Psoas muscle (tissue), 8 donors: ENCODE data around the gene PXT1. TPM values are rescaled to one million over a fixed set of nuclear protein-coding genes. Genes with fewer than 3 reads are reported as not detected.

Experiments used
- ATAC-seq, 4 donors: fragments of 200-7000 bp; cut with Tn5 transposase; one replicate each; pipeline ENCODE4 v1.9.1; 2020; ENCODE audit warnings: moderate library complexity in 3 of 4, mild to moderate bottlenecking in 2 of 4
- DNase-seq, 2 donors: peaks; one replicate each; pipeline ENCODE4 v3.0.0-alpha.2; 2020
- H3K27ac ChIP-seq: fragments of 200-600 bp; one replicate; pipeline ENCODE4 v1.8.0; 2022
- H3K27me3 ChIP-seq, 3 donors: fragments of 200-600 bp in 1 of 3; one replicate each; pipeline versions ENCODE4 v1.6.1 to v1.8.0; 2013 to 2022; ENCODE audit warnings: low read length in 2 of 3, mild to moderate bottlenecking in 2 of 3, moderate library complexity in 1 of 3; ENCODE audit not compliant: insufficient read depth in 3 of 3
- H3K36me3 ChIP-seq, 2 donors: fragments of 200-600 bp in 1 of 2; one replicate each; pipeline versions ENCODE4 v1.6.1 to v1.8.0; 2013 to 2022; ENCODE audit warnings: low read depth in 1 of 2, mild to moderate bottlenecking in 1 of 2, moderate library complexity in 1 of 2; ENCODE audit not compliant: insufficient read depth in 1 of 2
- H3K4me1 ChIP-seq: fragments of 200-600 bp; one replicate; pipeline ENCODE4 v1.8.0; 2022
- H3K4me3 ChIP-seq: fragments of 200-600 bp; one replicate; pipeline ENCODE4 v1.8.0; 2022; ENCODE audit warnings: mild to moderate bottlenecking
- H3K9me3 ChIP-seq: fragments of 200-600 bp; one replicate; pipeline ENCODE4 v1.8.0; 2022
- CTCF ChIP-seq: fragments of 200-600 bp; IDR thresholded peaks from one replicate; pipeline ENCODE4 v1.8.0; 2022; ENCODE audit warnings: antibody characterized with exemption
- WGBS, 3 donors: extraction: QIAGEN DNeasy Blood & Tissue Kit; methylation state at CpG; one replicate each; pipeline versions ENCODE4 v1.1.6 to v1.1.7; 2013; 5-methylcytosine and 5-hydroxymethylcytosine counted together
- intact Hi-C, 2 donors: fragments of 100-400 bp; cut with DNase I; formaldehyde crosslinking; loops; one replicate each; pipeline versions ENCODE4 v1.11.0 to v1.14.2; 2022
- polyA plus RNA-seq, 3 donors: library from polyadenylated mRNA; stranded (reverse); fragments of 200-250 nt; gene quantifications; one replicate each; pipeline ENCODE4 v1.2.3, GENCODE V29; 2013
- total RNA-seq, 4 donors: library from RNA; stranded (reverse); fragmentation: NEBNext Ultra II Directional in 2 of 4; extraction: Animal tissue kit (Norgen Biotek cat#: 25700) in 2 of 4; gene quantifications; one replicate each; pipeline versions ENCODE4 v1.2.1 to v1.2.4, GENCODE V29; 2021 to 2023
- donor health status: healthy with polysubstance abuse.
- donor health status: DM: no; HTN: no; CAD: no; lungs with moderate emphysema.
- donor health status: Bipolar disorder and iron deficiency.
- donor health status: healthy.
- donor health status: DM: yes; HTN: yes; CAD: no.
- donor health status: DM: no; HTN: no; CAD: no.
- donor health status: DM: no; HTN: no; CAD: no.
- donor health status: DM: yes; HTN: yes; CAD: no.

The PXT1 gene
- total and polyA plus RNA-seq, 7 donors = 0.03 to 0.34 (median 0.14) TPM; not detected in 1

GRCh38 chr6:36478051-36478526, 35.4 kb upstream of the PXT1 start:
- TF ChIP-seq CTCF = no peak
- DNase-seq (no peak), ATAC-seq (no peak)
- Histone ChIP-seq H3K9me3 (no peaks in the 10 kb centered on the region), H3K4me3 (no peak overlapping the region), H3K36me3 (peaks cover 3 to 82% of the 10 kb centered on the region in 2 donors), H3K27ac (no peak overlapping the region), H3K27me3 (no peaks in the 10 kb centered on the region), H3K4me1 (peaks cover 5% of the 10 kb centered on the region)
- WGBS, 3 donors = 94 to 100% (median 100%) methylated on average over 1 to 2 of the region's 2 CpGs
- intact Hi-C loops = no loop called here

GRCh38 chr6:36469946-36470345, 27.3 kb upstream of the PXT1 start:
- no peak for TF ChIP-seq CTCF
- no peak overlapping the region for H3K4me3 ChIP-seq
- H3K36me3 ChIP-seq = peaks cover 6 to 48% of the 10 kb centered on the region in 2 donors
- WGBS, 3 donors = 72 to 90% (median 84%) methylated on average over 3 of the region's 3 CpGs
- no peaks in the 10 kb centered on the region for H3K4me1 ChIP-seq
- no peaks in the 10 kb centered on the region for H3K27me3 ChIP-seq
- DNase-seq (no peak), ATAC-seq (no peak)
- H3K9me3 ChIP-seq = no peaks in the 10 kb centered on the region
- H3K27ac ChIP-seq = no peak overlapping the region
- intact Hi-C loops = no loop called here

- intact Hi-C loops = no loop called here
- ATAC-seq = no peak
These were observed 26.6 kb upstream of the PXT1 start for GRCh38 chr6:36469148-36469661.

GRCh38 chr6:36467625-36468024, 25.0 kb upstream of the PXT1 start:
- TF ChIP-seq CTCF = no peak
- Histone ChIP-seq H3K27ac (no peak overlapping the region), H3K4me3 (no peak overlapping the region), H3K36me3 (peaks cover 6 to 28% of the 10 kb centered on the region in 2 donors), H3K4me1 (no peaks in the 10 kb centered on the region), H3K9me3 (no peaks in the 10 kb centered on the region), H3K27me3 (no peaks in the 10 kb centered on the region)
- 96 to 99% (median 98%) methylated on average over 3 of the region's 3 CpGs for WGBS, 3 donors
- intact Hi-C loops = no loop called here
- ATAC-seq = no peak
- DNase-seq = no peak

More at GRCh38 chr6:36469148-36469661, 26.6 kb upstream of the PXT1 start:
- Histone ChIP-seq H3K27ac (no peak overlapping the region), H3K4me1 (no peaks in the 10 kb centered on the region), H3K9me3 (no peaks in the 10 kb centered on the region), H3K27me3 (no peaks in the 10 kb centered on the region), H3K4me3 (no peak overlapping the region), H3K36me3 (peaks cover 6 to 41% of the 10 kb centered on the region in 2 donors)
- DNase-seq = no peak
- no peak for TF ChIP-seq CTCF
- 68 to 84% (median 83%) methylated on average over 6 of the region's 6 CpGs for WGBS, 3 donors

- Histone ChIP-seq H3K27ac (no peak overlapping the region), H3K9me3 (no peaks in the 10 kb centered on the region), H3K36me3 (no peaks in the 10 kb centered on the region), H3K4me1 (peaks cover 26% of the 10 kb centered on the region), H3K27me3 (no peaks in the 10 kb centered on the region), H3K4me3 (no peak overlapping the region)
- DNase-seq = no peak
- no peak for ATAC-seq
- TF ChIP-seq CTCF = no peak
- intact Hi-C loops = no loop called here
- WGBS, 3 donors = 100% methylated on average over 1 of the region's 1 CpG
These were observed 21.6 kb upstream of the PXT1 start for GRCh38 chr6:36464233-36464632.
